ENCODE data around the gene CCDC187. TPM values are rescaled to one million over a fixed set of nuclear protein-coding genes. Genes with fewer than 3 reads are reported as not detected.

The CCDC187 gene
- total RNA-seq, 1 donor from 2014 or later: 0.07 TPM

- DNase-seq (ENCODE audit: low read depth, low spot score): no peak
- H3K4me1 Mint-ChIP-seq: peaks cover 12% of the 10 kb centered on the region
- no peaks in the 10 kb centered on the region for H3K36me3 Mint-ChIP-seq (ENCODE audit: low read depth)
- H3K4me3 Mint-ChIP-seq: peak overlapping the region; percentile 41
- peaks cover 3% of the 10 kb centered on the region for H3K27me3 Mint-ChIP-seq (ENCODE audit: low read depth)
- no peaks in the 10 kb centered on the region for H3K9me3 Mint-ChIP-seq
- no peak overlapping the region for H3K27ac Mint-ChIP-seq (ENCODE audit: unreplicated experiment)
- no peak for TF ChIP-seq CTCF (conservative IDR thresholded peaks at IDR 0.05)
Measured at GRCh38 chr9:136348691-136349090, 44.8 kb upstream of the CCDC187 start.

- TF ChIP-seq CTCF (conservative IDR thresholded peaks at IDR 0.05): no peak
- Mint-ChIP-seq H3K36me3 (ENCODE audit: low read depth) (no peaks in the 10 kb centered on the region), H3K27me3 (ENCODE audit: low read depth) (peaks cover 5% of the 10 kb centered on the region), H3K27ac (ENCODE audit: unreplicated experiment) (no peak overlapping the region), H3K4me3 (peak overlapping the region; percentile 47), H3K9me3 (no peaks in the 10 kb centered on the region), H3K4me1 (peaks cover 19% of the 10 kb centered on the region)
- DNase-seq (ENCODE audit: low read depth, low spot score): no peak
Measured at GRCh38 chr9:136347472-136348256, 43.8 kb upstream of the CCDC187 start.

GRCh38 chr9:136346927-136347465 is 43.1 kb upstream of the CCDC187 start:
- Mint-ChIP-seq H3K4me1 (peaks cover 22% of the 10 kb centered on the region), H3K4me3 (no peak overlapping the region), H3K27me3 (ENCODE audit: low read depth) (peaks cover 5% of the 10 kb centered on the region), H3K27ac (ENCODE audit: unreplicated experiment) (no peak overlapping the region), H3K9me3 (no peaks in the 10 kb centered on the region), H3K36me3 (ENCODE audit: low read depth) (no peaks in the 10 kb centered on the region)
- no peak for TF ChIP-seq CTCF (conservative IDR thresholded peaks at IDR 0.05)
- DNase-seq (ENCODE audit: low read depth, low spot score): no peak

GRCh38 chr9:136346157-136346481 is 42.2 kb upstream of the CCDC187 start:
- Mint-ChIP-seq H3K4me1 (peaks cover 25% of the 10 kb centered on the region), H3K4me3 (peak overlapping the region; percentile 49), H3K36me3 (ENCODE audit: low read depth) (no peaks in the 10 kb centered on the region), H3K27ac (ENCODE audit: unreplicated experiment) (no peak overlapping the region), H3K9me3 (no peaks in the 10 kb centered on the region), H3K27me3 (ENCODE audit: low read depth) (peaks cover 5% of the 10 kb centered on the region)
- no peak for DNase-seq (ENCODE audit: low read depth, low spot score)
- no peak for TF ChIP-seq CTCF (conservative IDR thresholded peaks at IDR 0.05)

GRCh38 chr9:136345281-136346156 is 41.6 kb upstream of the CCDC187 start:
- Mint-ChIP-seq H3K27me3 (ENCODE audit: low read depth) (peaks cover 5% of the 10 kb centered on the region), H3K36me3 (ENCODE audit: low read depth) (no peaks in the 10 kb centered on the region), H3K4me3 (peak overlapping the region; percentile 75), H3K4me1 (peaks cover 25% of the 10 kb centered on the region), H3K9me3 (no peaks in the 10 kb centered on the region), H3K27ac (ENCODE audit: unreplicated experiment) (peak overlapping the region; percentile 91)
- peak; percentile 67 for DNase-seq (ENCODE audit: low read depth, low spot score)
- TF ChIP-seq CTCF (conservative IDR thresholded peaks at IDR 0.05): peak; percentile 55

Measured in neural crest cell (in vitro differentiated cells).